GM18873 (cell line): ENCODE measurements around the gene BRWD1.
"Not testable (repeated sequence)": the region's sequence is repeated elsewhere in the genome, so short reads cannot be mapped to it uniquely, and the experiment has no call there.

Source experiments
- ATAC-seq: cut with Tn5 transposase; IDR thresholded peaks from one replicate; pipeline ENCODE4 v1.9.1; 2021; ENCODE audit warnings: mild to moderate bottlenecking, moderate library complexity, moderate number of reproducible peaks; ENCODE audit not compliant: unreplicated experiment, low FRiP score

Gene BRWD1

GRCh38 chr21:39296891-39297290 lies 16.5 kb downstream of the BRWD1 start:
- ATAC-seq = no peak

GRCh38 chr21:39288987-39289386 lies 24.4 kb downstream of the BRWD1 start:
- no peak for ATAC-seq

- ATAC-seq = no peak
Observed at GRCh38 chr21:39282911-39283310, 30.5 kb downstream of the BRWD1 start.

GRCh38 chr21:39281853-39282252 lies 31.6 kb downstream of the BRWD1 start:
- ATAC-seq = no peak

- no peak for ATAC-seq
Observed at GRCh38 chr21:39281207-39281606, 32.2 kb downstream of the BRWD1 start.

GRCh38 chr21:39269620-39270019 lies 43.8 kb downstream of the BRWD1 start:
- no peak for ATAC-seq

GRCh38 chr21:39265603-39266002 lies 47.8 kb downstream of the BRWD1 start:
- no peak for ATAC-seq

GRCh38 chr21:39263372-39263771 lies 50.1 kb downstream of the BRWD1 start:
- no peak for ATAC-seq

GRCh38 chr21:39258207-39258606 lies 55.2 kb downstream of the BRWD1 start:
- no peak for ATAC-seq

- no peak for ATAC-seq
Observed at GRCh38 chr21:39251326-39251725, 62.1 kb downstream of the BRWD1 start.

- ATAC-seq = no peak
Observed at GRCh38 chr21:39238275-39238674, 75.2 kb downstream of the BRWD1 start.

- no peak for ATAC-seq
Observed at GRCh38 chr21:39232861-39233291, 80.6 kb downstream of the BRWD1 start.

GRCh38 chr21:39224930-39225329 lies 88.5 kb downstream of the BRWD1 start:
- ATAC-seq = no peak

- ATAC-seq = no peak
Observed at GRCh38 chr21:39221997-39222486, 91.4 kb downstream of the BRWD1 start.

GRCh38 chr21:39221282-39221996 lies 92.0 kb downstream of the BRWD1 start:
- ATAC-seq = no peak

GRCh38 chr21:39220875-39221274 lies 92.6 kb downstream of the BRWD1 start:
- not testable (repeated sequence) for ATAC-seq

GRCh38 chr21:39220150-39220549 lies 93.3 kb downstream of the BRWD1 start:
- no peak for ATAC-seq

- ATAC-seq = no peak
Observed at GRCh38 chr21:39218082-39218409, 95.4 kb downstream of the BRWD1 start.

- no peak for ATAC-seq
Observed at GRCh38 chr21:39217356-39218081, 95.9 kb downstream of the BRWD1 start.

- no peak for ATAC-seq
Observed at GRCh38 chr21:39216290-39216689, 97.1 kb downstream of the BRWD1 start.

GRCh38 chr21:39215078-39215477 lies 98.4 kb downstream of the BRWD1 start:
- ATAC-seq = no peak

GRCh38 chr21:39209334-39209688 lies 104.1 kb downstream of the BRWD1 start:
- ATAC-seq = no peak
